Tibial artery (tissue), 4 donors: ENCODE results near the gene EPSTI1.

Source experiments
- DNase-seq, 2 donors: peaks; one replicate each; pipeline ENCODE4 v3.0.0-alpha.2; 2019
- H3K27ac ChIP-seq, 2 donors: fragments of 200-600 bp; sonication (generic) in 1 of 2; 1 replicate in 1 of 2; 2 replicates in 1 of 2; pipeline ENCODE4 v1.5.1; 2018 to 2019; ENCODE audit warnings: mild to moderate bottlenecking in 1 of 2
- H3K27me3 ChIP-seq, 2 donors: fragments of 200-600 bp; sonication (generic) in 1 of 2; one replicate each; pipeline versions ENCODE4 v1.5.1 to v1.6.0; 2016 to 2019
- H3K36me3 ChIP-seq, 3 donors: fragments of 200-600 bp; sonication (generic) in 2 of 3; one replicate each; pipeline ENCODE4 v1.5.1; 2016 to 2019; ENCODE audit warnings: mild to moderate bottlenecking in 2 of 3
- H3K4me1 ChIP-seq, 4 donors: fragments of 200-600 bp; sonication (generic) in 2 of 4; 1 replicate in 3 of 4; 2 replicates in 1 of 4; pipeline ENCODE4 v1.5.1; 2016 to 2019
- H3K4me3 ChIP-seq, 2 donors: fragments of 200-600 bp; sonication (generic) in 1 of 2; 1 replicate in 1 of 2; 2 replicates in 1 of 2; pipeline ENCODE4 v1.5.1; 2018 to 2019; ENCODE audit warnings: mild to moderate bottlenecking in 2 of 2
- H3K9me3 ChIP-seq, 3 donors: fragments of 200-600 bp; sonication (generic) in 1 of 3; one replicate each; pipeline ENCODE4 v1.5.1; 2016 to 2019
- intact Hi-C: fragments of 100-400 bp; cut with DNase I; formaldehyde crosslinking; loops from one replicate; pipeline ENCODE4 v1.15.0; 2023; ENCODE audit warnings: low total_unique reads
- TF ChIP-seq, protein P1 (sequence below), 2 experiments: fragments of 200-600 bp in 1 of 2; fragments of 450-650 bp in 1 of 2; IDR thresholded peaks; one replicate each; pipeline ENCODE4 v1.5.1; 2017 to 2019; ENCODE audit warnings: antibody characterized with exemption in 2 of 2, mild to moderate bottlenecking in 1 of 2, moderate library complexity in 1 of 2

EPSTI1 gene

GRCh38 chr13:42959615-42960014 is 32.4 kb downstream of the EPSTI1 start:
- no peaks in the 10 kb centered on the region for H3K36me3 ChIP-seq
- no peak overlapping the region for H3K27ac ChIP-seq
- H3K27me3 ChIP-seq = no peaks in the 10 kb centered on the region
- peaks cover 0 to 4% (median 0%) of the 10 kb centered on the region in 4 donors for H3K4me1 ChIP-seq
- H3K9me3 ChIP-seq = no peaks in the 10 kb centered on the region
- TF ChIP-seq, protein P1, sequence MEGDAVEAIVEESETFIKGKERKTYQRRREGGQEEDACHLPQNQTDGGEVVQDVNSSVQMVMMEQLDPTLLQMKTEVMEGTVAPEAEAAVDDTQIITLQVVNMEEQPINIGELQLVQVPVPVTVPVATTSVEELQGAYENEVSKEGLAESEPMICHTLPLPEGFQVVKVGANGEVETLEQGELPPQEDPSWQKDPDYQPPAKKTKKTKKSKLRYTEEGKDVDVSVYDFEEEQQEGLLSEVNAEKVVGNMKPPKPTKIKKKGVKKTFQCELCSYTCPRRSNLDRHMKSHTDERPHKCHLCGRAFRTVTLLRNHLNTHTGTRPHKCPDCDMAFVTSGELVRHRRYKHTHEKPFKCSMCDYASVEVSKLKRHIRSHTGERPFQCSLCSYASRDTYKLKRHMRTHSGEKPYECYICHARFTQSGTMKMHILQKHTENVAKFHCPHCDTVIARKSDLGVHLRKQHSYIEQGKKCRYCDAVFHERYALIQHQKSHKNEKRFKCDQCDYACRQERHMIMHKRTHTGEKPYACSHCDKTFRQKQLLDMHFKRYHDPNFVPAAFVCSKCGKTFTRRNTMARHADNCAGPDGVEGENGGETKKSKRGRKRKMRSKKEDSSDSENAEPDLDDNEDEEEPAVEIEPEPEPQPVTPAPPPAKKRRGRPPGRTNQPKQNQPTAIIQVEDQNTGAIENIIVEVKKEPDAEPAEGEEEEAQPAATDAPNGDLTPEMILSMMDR (IDR thresholded peaks at IDR 0.05) = no peak
- no peak for DNase-seq
- intact Hi-C loops = no loop called here
- H3K4me3 ChIP-seq = no peak overlapping the region

DNA sequence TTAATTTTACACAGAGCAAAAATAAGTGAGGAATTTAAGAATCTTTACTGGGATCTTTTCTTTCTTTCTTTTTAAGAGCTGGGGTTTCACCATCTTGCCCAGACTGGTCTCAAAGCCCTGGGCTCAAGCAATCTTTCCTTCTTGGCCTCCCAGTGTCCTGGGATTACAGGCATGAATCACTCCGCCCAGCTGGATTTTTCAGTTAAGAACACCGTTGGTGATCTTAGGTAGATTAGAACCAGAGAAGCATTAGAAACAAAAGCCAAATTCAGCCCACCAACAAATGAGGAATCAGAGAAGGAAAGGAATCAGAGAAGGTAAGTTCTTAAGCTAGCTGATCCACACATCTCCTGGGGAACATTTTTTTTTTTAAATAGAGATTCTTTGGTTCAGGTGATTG is 34.2 kb downstream of the EPSTI1 start:
- no peaks in the 10 kb centered on the region for H3K4me1 ChIP-seq
- TF ChIP-seq, protein P1 (IDR thresholded peaks at IDR 0.05) = no peak
- H3K9me3 ChIP-seq = no peaks in the 10 kb centered on the region
- no peaks in the 10 kb centered on the region for H3K27me3 ChIP-seq
- no peak overlapping the region for H3K4me3 ChIP-seq
- no peaks in the 10 kb centered on the region for H3K36me3 ChIP-seq
- DNase-seq = no peak
- intact Hi-C loops = no loop called here
- no peak overlapping the region for H3K27ac ChIP-seq

- Histone ChIP-seq H3K36me3 (peaks cover 0 to 6% (median 0%) of the 10 kb centered on the region in 3 donors), H3K27me3 (no peaks in the 10 kb centered on the region), H3K9me3 (no peaks in the 10 kb centered on the region), H3K27ac (no peak overlapping the region), H3K4me3 (no peak overlapping the region), H3K4me1 (no peaks in the 10 kb centered on the region)
- DNase-seq = no peak
- intact Hi-C loops = no loop called here
- TF ChIP-seq, protein P1 (IDR thresholded peaks at IDR 0.05) = no peak
These were observed 41.9 kb downstream of the EPSTI1 start for GRCh38 chr13:42950181-42950580.

GRCh38 chr13:42947925-42948324 is 44.1 kb downstream of the EPSTI1 start:
- Histone ChIP-seq H3K9me3 (no peaks in the 10 kb centered on the region), H3K4me3 (no peak overlapping the region), H3K36me3 (peaks cover 0 to 6% (median 0%) of the 10 kb centered on the region in 3 donors), H3K27me3 (no peaks in the 10 kb centered on the region), H3K27ac (no peak overlapping the region), H3K4me1 (no peaks in the 10 kb centered on the region)
- intact Hi-C loops = no loop called here
- TF ChIP-seq, protein P1 (IDR thresholded peaks at IDR 0.05) = no peak
- DNase-seq = no peak

GRCh38 chr13:42946927-42947326 is 45.1 kb downstream of the EPSTI1 start:
- peaks cover 0 to 1% (median 0%) of the 10 kb centered on the region in 3 donors for H3K36me3 ChIP-seq
- intact Hi-C loops = no loop called here

More at GRCh38 chr13:42946927-42947326, 45.1 kb downstream of the EPSTI1 start:
- no peaks in the 10 kb centered on the region for H3K9me3 ChIP-seq
- no peak overlapping the region for H3K4me3 ChIP-seq
- TF ChIP-seq, protein P1 (IDR thresholded peaks at IDR 0.05) = no peak
- no peak overlapping the region for H3K27ac ChIP-seq
- H3K27me3 ChIP-seq = no peaks in the 10 kb centered on the region
- no peaks in the 10 kb centered on the region for H3K4me1 ChIP-seq
- DNase-seq = no peak
